Brain pericyte (primary cell): Measurements from ENCODE around the gene CLK3.

Source experiments
- DNase-seq: peaks from one replicate; pipeline ENCODE4 v3.0.0-alpha.2; 2012; ENCODE audit warnings: low read depth, low spot score

The CLK3 gene

GRCh38 chr15:74603026-74603788, 12.4 kb upstream of the CLK3 start:
- no peak for DNase-seq

GRCh38 chr15:74603789-74604705, 11.6 kb upstream of the CLK3 start:
- no peak for DNase-seq

GRCh38 chr15:74604983-74605794, 10.4 kb upstream of the CLK3 start:
- no peak for DNase-seq

GRCh38 chr15:74605795-74606150, 9.9 kb upstream of the CLK3 start:
- DNase-seq = no peak

- DNase-seq = no peak
Observed at GRCh38 chr15:74608786-74609185, 6.8 kb upstream of the CLK3 start.

GRCh38 chr15:74609938-74610301, 5.7 kb upstream of the CLK3 start:
- DNase-seq = no peak

- no peak for DNase-seq
Observed at GRCh38 chr15:74610302-74610951, 5.2 kb upstream of the CLK3 start.

GRCh38 chr15:74611341-74611740, 4.3 kb upstream of the CLK3 start:
- DNase-seq = no peak

- DNase-seq = no peak
Observed at GRCh38 chr15:74611834-74612233, 3.8 kb upstream of the CLK3 start.

- DNase-seq = no peak
Observed at GRCh38 chr15:74612677-74613076, 3.0 kb upstream of the CLK3 start.

- DNase-seq = no peak
Observed at GRCh38 chr15:74613089-74613952, 2.3 kb upstream of the CLK3 start.

- no peak for DNase-seq
Observed at GRCh38 chr15:74613953-74614743, 1.5 kb upstream of the CLK3 start.

- no peak for DNase-seq
Observed at GRCh38 chr15:74614744-74615507, 710 bp upstream of the CLK3 start.

- DNase-seq = no peak
Observed at GRCh38 chr15:74616366-74616939, 817 bp downstream of the CLK3 start.

- no peak for DNase-seq
Observed at GRCh38 chr15:74616996-74617395, 1.4 kb downstream of the CLK3 start.

GRCh38 chr15:74618841-74619596, 3.4 kb downstream of the CLK3 start:
- DNase-seq = no peak

- no peak for DNase-seq
Observed at GRCh38 chr15:74619916-74620635, 4.4 kb downstream of the CLK3 start.
